Small intestine (tissue), 7 donors: ENCODE measurements around the gene PCP4. TPM values are rescaled to one million over a fixed set of nuclear protein-coding genes. Genes with fewer than 3 reads are reported as not detected.

Experiments
- DNase-seq, 2 donors: peaks; one replicate each; pipeline versions ENCODE4 v3.0.0 to v3.0.0-alpha.2; 2013
- FAIRE-seq: peaks from 2 replicates; lab custom pipeline; 2012; peaks lifted over from hg19 to GRCh38; lab: Jason Lieb, UNC
- H3K27ac ChIP-seq, 3 donors: one replicate each; pipeline ENCODE4 v1.5.1; 2013; ENCODE audit warnings: low read length in 2 of 3, mild to moderate bottlenecking in 2 of 3, control low read depth in 1 of 3, inconsistent platforms in 1 of 3, low read depth in 1 of 3, moderate library complexity in 1 of 3
- H3K27me3 ChIP-seq, 3 donors: one replicate each; pipeline ENCODE4 v1.6.1; 2013; ENCODE audit warnings: low read length in 3 of 3, inconsistent platforms in 1 of 3; ENCODE audit not compliant: control insufficient read depth in 3 of 3, insufficient read depth in 3 of 3
- H3K36me3 ChIP-seq, 3 donors: one replicate each; pipeline ENCODE4 v1.6.1; 2013; ENCODE audit warnings: low read length in 3 of 3, inconsistent platforms in 1 of 3, low read depth in 1 of 3, mild to moderate bottlenecking in 1 of 3, moderate library complexity in 1 of 3; ENCODE audit not compliant: control insufficient read depth in 3 of 3, insufficient read depth in 2 of 3
- H3K4me1 ChIP-seq, 3 donors: one replicate each; pipeline ENCODE4 v1.6.1; 2013; ENCODE audit warnings: low read length in 2 of 3, inconsistent platforms in 1 of 3, low read depth in 1 of 3, mild to moderate bottlenecking in 1 of 3, moderate library complexity in 1 of 3; ENCODE audit not compliant: control insufficient read depth in 3 of 3, insufficient read depth in 2 of 3
- H3K4me3 ChIP-seq, 3 donors: one replicate each; pipeline ENCODE4 v1.5.1; 2013; ENCODE audit warnings: low read length in 3 of 3, control low read depth in 1 of 3, inconsistent platforms in 1 of 3, low read depth in 1 of 3, mild to moderate bottlenecking in 1 of 3, moderate library complexity in 1 of 3
- H3K9me3 ChIP-seq, 2 donors: one replicate each; pipeline ENCODE4 v1.6.1; 2013; ENCODE audit warnings: low read depth in 1 of 2, low read length in 1 of 2; ENCODE audit not compliant: control insufficient read depth in 2 of 2, insufficient read depth in 1 of 2
- WGBS, 3 donors: extraction: QIAGEN DNeasy Blood & Tissue Kit; methylation state at CpG; one replicate each; pipeline ENCODE4 v1.1.7; 2013; 5-methylcytosine and 5-hydroxymethylcytosine counted together
- polyA plus RNA-seq, 4 donors: library from polyadenylated mRNA; stranded (reverse) in 3 of 4; unstranded in 1 of 4; fragments of 200-250 nt in 3 of 4; fragments of 120-200 nt in 1 of 4; gene quantifications; one replicate each; pipeline versions ENCODE4 v1.2.1 to v1.2.3, GENCODE V29; 2013
- donor health status: healthy with polysubstance abuse.
- donor health status: control.
- donor health status: control.
- donor health status: Bipolar disorder and iron deficiency.
- donor health status: healthy.

Gene PCP4
- polyA plus RNA-seq, 4 donors: 1.1 to 6.8 (median 1.9) TPM; not detected in 1

DNA sequence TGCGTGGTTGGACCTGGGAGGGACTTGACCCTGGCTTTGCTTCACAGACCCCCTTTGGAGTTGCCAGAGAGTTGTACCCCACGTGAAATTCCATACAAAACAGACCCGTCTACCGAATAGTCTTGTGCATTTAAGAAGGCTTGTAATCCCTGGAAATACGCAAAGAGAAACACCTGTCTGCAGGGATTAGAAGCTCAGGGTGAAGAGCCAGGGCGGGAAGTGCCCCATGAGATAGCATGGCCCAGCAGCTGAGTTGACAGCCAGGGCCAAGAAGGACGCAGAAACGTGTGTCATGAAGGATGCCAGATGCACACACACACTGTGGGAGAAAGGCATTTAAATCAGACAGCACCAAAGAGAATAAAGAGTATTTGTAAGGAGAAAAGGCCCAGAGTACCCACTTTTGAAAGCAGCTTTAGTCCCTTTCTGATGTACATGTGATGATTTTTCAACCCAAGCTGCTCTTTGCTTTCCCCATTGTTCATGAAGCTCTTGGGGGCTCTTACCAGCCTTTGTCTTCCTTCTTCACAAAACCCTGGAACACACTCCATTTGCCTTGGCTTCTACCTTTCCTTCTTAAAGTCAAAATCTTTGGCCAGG, 46.6 kb downstream of the PCP4 start:
- DNase-seq (no peak), FAIRE-seq (no peak)
- Histone ChIP-seq H3K9me3 (no peaks in the 10 kb centered on the region), H3K27ac (no peak overlapping the region), H3K27me3 (no peaks in the 10 kb centered on the region), H3K4me3 (no peak overlapping the region), H3K4me1 (no peaks in the 10 kb centered on the region), H3K36me3 (no peaks in the 10 kb centered on the region)
- WGBS, 3 donors: 73 to 84% (median 73%) methylated on average over 8 of the region's 8 CpGs

DNA sequence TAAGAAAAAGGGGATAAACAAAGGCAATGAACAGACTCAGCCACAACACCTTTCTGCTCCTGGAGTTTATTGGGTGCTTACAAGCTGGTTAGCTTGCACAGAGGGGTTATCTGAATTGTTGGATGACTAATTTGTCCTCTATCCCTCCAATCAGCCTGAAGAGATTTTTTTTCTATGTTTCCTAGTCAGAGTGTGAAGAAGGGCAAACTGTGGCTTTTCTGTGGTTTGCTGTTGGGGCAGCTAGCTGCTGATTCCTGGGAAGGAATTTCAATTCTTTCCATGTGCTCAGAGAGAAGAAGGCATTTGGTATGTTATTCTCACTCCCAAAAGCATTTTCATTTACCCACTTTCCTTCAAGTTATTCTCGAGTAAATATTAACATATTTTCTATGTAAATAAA, 48.6 kb downstream of the PCP4 start:
- no peak for DNase-seq
- H3K4me1 ChIP-seq: no peaks in the 10 kb centered on the region
- no peak overlapping the region for H3K27ac ChIP-seq
- no peak overlapping the region for H3K4me3 ChIP-seq
- no peaks in the 10 kb centered on the region for H3K36me3 ChIP-seq
- no peaks in the 10 kb centered on the region for H3K9me3 ChIP-seq
- no peaks in the 10 kb centered on the region for H3K27me3 ChIP-seq
- FAIRE-seq: no peak
- WGBS, 3 donors: 48 to 64% (median 52%) methylated on average over 1 of the region's 1 CpG

DNA sequence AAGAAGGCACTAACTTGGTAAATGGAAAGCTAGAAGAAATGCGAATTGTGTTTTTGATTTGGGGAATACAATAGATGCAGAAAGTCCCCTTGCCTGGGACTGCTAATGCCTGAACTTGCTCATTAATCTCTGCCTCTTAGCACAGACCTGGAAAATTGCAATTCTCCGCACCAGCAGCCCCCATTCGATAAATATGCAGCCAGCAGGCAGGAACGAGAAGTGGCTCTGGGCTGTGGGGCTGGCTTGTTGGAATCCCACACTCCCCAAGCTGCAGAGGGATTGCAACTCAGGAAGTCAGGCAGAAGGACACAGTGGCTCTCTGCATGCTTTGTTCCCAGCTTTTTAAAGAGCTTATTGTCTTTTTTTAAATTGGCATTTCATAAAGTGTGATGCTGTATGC, 51.3 kb downstream of the PCP4 start:
- Histone ChIP-seq H3K4me1 (no peaks in the 10 kb centered on the region), H3K9me3 (no peaks in the 10 kb centered on the region), H3K27ac (no peak overlapping the region), H3K36me3 (no peaks in the 10 kb centered on the region), H3K27me3 (no peaks in the 10 kb centered on the region), H3K4me3 (no peak overlapping the region)
- FAIRE-seq (no peak), DNase-seq (no peak)
- 58 to 76% (median 72%) methylated on average over 4 of the region's 4 CpGs for WGBS, 3 donors

DNA sequence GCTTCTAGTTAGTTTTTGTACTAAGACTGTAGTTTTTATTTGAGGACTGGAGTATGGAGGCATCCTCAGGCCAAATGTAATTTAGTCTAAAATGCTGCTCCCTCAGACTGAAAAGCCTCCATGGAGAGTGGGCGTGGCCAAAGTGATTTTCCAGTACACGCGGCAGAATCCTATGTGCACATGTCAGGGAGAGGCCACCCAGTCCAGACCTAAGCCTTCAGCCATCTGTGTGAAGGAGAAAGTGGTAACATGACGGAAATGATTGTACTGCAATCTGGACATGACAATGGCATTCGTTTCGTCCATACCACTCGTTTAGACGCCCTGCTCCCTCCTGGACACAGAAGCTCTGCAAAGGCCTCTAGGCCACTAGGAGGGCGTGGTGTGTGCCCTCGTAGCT, 56.2 kb downstream of the PCP4 start:
- 69 to 81% (median 73%) methylated on average over 10 of the region's 10 CpGs for WGBS, 3 donors
- no peaks in the 10 kb centered on the region for H3K9me3 ChIP-seq
- H3K36me3 ChIP-seq: no peaks in the 10 kb centered on the region
- FAIRE-seq (no peak), DNase-seq (no peak)
- H3K27me3 ChIP-seq: no peaks in the 10 kb centered on the region
- H3K4me3 ChIP-seq: no peak overlapping the region
- H3K4me1 ChIP-seq: no peaks in the 10 kb centered on the region
- no peak overlapping the region for H3K27ac ChIP-seq

DNA sequence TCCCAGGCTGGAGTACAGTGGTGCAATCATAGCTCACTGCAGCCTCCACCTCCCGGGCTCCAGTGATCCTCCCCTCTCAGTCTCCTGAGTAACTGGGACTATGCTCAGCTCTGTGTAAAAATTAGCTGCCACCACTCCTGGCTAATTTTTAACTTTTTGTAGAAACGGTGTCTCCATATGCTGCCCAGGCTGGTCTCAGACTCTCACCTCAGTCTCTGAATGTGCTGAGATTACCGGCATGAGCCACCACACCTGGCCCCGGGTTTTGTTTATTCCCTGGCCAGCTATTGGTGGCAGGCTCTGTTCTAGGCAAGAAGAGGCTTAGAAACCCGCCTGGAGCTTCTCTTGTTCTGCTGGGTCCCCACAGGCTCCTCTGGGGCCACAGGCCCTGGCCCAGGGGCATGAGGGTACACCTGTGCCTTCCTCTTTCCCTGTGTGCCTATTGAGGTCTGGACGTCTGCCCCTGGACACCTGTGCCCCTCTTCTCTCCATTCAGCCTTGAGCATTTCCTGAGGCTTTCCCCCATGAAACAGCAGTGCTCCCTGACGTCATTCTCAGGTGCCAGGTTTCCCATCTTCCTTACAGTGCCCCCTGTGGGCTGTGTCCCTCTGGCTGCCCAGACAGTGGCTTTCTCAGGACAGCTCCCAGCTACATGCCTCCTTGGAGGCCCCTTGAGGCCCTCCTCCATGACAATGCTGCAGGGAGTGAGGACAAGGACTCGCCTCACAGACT, 57.5 kb downstream of the PCP4 start:
- H3K27ac ChIP-seq: no peak overlapping the region
- FAIRE-seq (no peak), DNase-seq (no peak)
- no peak overlapping the region for H3K4me3 ChIP-seq
- H3K27me3 ChIP-seq: no peaks in the 10 kb centered on the region
- H3K9me3 ChIP-seq: no peaks in the 10 kb centered on the region
- H3K4me1 ChIP-seq: no peaks in the 10 kb centered on the region
- WGBS, 3 donors: 34 to 67% (median 45%) methylated on average over 8 of the region's 8 CpGs
- H3K36me3 ChIP-seq: no peaks in the 10 kb centered on the region

DNA sequence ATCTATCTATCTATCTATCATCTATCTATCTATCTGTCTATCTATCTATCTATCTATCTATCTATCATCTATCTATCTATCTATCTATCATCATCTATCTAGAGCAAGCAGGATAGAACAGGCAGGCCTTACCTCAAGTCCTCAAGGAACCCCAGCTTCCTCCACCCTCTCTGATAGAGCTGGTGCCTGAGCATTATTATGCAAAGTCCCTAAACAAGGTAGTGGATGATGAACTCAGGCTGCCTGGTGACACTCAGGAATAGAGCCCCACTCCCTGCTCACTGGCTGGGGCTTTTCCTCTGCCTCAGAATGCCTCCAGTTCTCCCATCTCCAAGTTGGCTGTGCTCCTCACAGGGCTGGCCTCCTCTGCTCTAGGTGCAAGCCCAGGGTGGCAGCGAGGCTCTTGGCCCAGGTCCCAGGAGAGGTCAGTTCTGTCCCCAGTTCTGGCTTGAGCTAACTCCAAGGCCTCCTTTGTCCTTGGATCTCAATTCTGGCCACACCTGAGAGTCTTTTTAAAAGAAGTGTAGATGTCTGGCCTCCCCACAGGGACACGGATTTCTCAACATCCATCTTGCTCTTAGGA, 60.2 kb downstream of the PCP4 start:
- Histone ChIP-seq H3K9me3 (peaks cover 0 to 3% of the 10 kb centered on the region in 2 donors), H3K4me3 (no peak overlapping the region), H3K4me1 (no peaks in the 10 kb centered on the region), H3K27ac (no peak overlapping the region), H3K36me3 (no peaks in the 10 kb centered on the region), H3K27me3 (no peaks in the 10 kb centered on the region)
- DNase-seq (no peak), FAIRE-seq (no peak)
- 46 to 68% (median 51%) methylated on average over 2 of the region's 2 CpGs for WGBS, 3 donors

DNA sequence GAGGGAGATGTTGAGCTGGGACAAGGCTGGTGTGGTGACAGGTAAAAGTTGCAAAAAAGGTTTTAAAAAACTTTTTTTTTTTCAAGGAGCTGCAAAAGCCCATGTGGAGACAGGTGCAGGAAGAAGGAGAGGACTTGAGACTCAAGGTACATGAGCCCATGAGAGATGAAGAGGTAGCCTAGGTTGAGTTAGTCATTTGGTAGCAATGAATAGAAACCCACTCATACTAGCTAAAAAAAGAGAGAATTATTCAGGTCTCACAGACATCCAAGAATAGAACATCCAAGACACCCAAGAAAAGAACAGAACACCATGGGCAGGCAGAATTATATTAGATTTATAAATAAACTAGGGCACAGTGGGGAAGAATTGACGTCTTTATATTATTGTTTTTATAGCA, 65.1 kb downstream of the PCP4 start:
- Histone ChIP-seq H3K4me1 (no peaks in the 10 kb centered on the region), H3K27me3 (no peaks in the 10 kb centered on the region), H3K27ac (no peak overlapping the region), H3K36me3 (no peaks in the 10 kb centered on the region), H3K4me3 (no peak overlapping the region), H3K9me3 (peaks cover 0 to 3% of the 10 kb centered on the region in 2 donors)
- FAIRE-seq: no peak
- 65 to 85% (median 81%) methylated on average over 1 of the region's 1 CpG for WGBS, 3 donors
- DNase-seq: no peak

DNA sequence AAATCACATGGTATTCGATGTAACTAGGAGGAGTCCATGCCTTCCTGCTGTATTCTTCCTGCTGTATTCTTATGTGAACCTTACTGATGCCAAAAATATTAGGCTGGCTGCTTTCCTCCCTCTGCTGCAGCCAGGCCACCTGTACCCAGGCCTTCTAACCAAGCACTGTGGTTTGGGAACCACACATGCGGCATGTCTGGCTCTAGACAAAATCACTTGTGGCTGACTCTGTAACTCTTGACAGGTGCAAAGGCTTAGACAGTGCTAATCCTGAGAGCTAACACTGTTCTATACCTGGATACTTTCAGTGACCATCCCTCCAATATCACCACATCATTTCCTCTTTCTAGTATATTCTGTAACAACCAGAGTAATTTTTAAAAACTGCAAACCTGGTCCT, 67.7 kb downstream of the PCP4 start:
- no peak overlapping the region for H3K27ac ChIP-seq
- H3K36me3 ChIP-seq: no peaks in the 10 kb centered on the region
- FAIRE-seq (no peak), DNase-seq (no peak)
- no peaks in the 10 kb centered on the region for H3K4me1 ChIP-seq
- H3K4me3 ChIP-seq: no peak overlapping the region
- H3K9me3 ChIP-seq: peaks cover 0 to 3% of the 10 kb centered on the region in 2 donors
- H3K27me3 ChIP-seq: no peaks in the 10 kb centered on the region
- 85 to 91% (median 88%) methylated on average over 2 of the region's 2 CpGs for WGBS, 3 donors
